SK-N-SH (cell line): Measurements from ENCODE around the gene GRK2. TPM values are rescaled to one million over a fixed set of nuclear protein-coding genes. Genes with fewer than 3 reads are reported as not detected.
"Not testable (repeated sequence)": the region's sequence is repeated elsewhere in the genome, so short reads cannot be mapped to it uniquely, and the experiment has no call there.

Source experiments
- CTCF ChIA-PET: fragments of 300-600, 350-600 bp; formaldehyde crosslinking; extraction: SDS; loops from one replicate; lab custom pipeline; 2021; lab: Yijun Ruan, JAX
- POLR2A ChIA-PET: fragments of 350-600 bp; sonication (Branson Sonifier 250); formaldehyde crosslinking; extraction: SDS; loops from one replicate; lab custom pipeline; 2020; ENCODE audit warnings: antibody characterized with exemption, inconsistent platforms; lab: Yijun Ruan, JAX
- DNase-seq: peaks from one replicate; pipeline ENCODE4 v3.0.0; 2012
- H2AFZ ChIP-seq: fragments of 200-600 bp; sonication (generic); 2 replicates; pipeline ENCODE4 v1.8.1; 2016; ENCODE audit warnings: antibody characterized with exemption, mild to moderate bottlenecking, low read depth
- H3F3A ChIP-seq: fragments of 200-600 bp; sonication (generic); replicated peaks from 2 replicates; pipeline ENCODE3; 2016; ENCODE audit warnings: antibody characterized with exemption, mild to moderate bottlenecking; ENCODE audit not compliant: insufficient read depth
- H3K27ac ChIP-seq, 2 experiments: fragments of 200-500 bp in 1 of 2; fragments of 200-600 bp in 1 of 2; sonication (Bioruptor generic) in 1 of 2; sonication (generic), shearing (Covaris generic) in 1 of 2; 2 replicates each; pipeline versions ENCODE4 v1.5.1 to v1.6.1; 2014 to 2016; ENCODE audit warnings: low read depth in 2 of 2, inconsistent platforms in 1 of 2, low read length in 1 of 2, mild to moderate bottlenecking in 1 of 2, mixed read lengths in 1 of 2
- H3K27me3 ChIP-seq: fragments of 200-600 bp; sonication (generic), shearing (Covaris generic); 2 replicates; pipeline ENCODE4 v1.6.1; 2016; ENCODE audit warnings: mixed run types; ENCODE audit not compliant: insufficient read depth
- H3K36me3 ChIP-seq, 2 experiments: fragments of 200-500 bp in 1 of 2; fragments of 200-600 bp in 1 of 2; sonication (Bioruptor generic) in 1 of 2; sonication (generic) in 1 of 2; replicated peaks in 1 of 2; 2 replicates each; pipeline versions ENCODE3 to v1.5.1; 2014 to 2016; ENCODE audit warnings: low read length in 1 of 2, mild to moderate bottlenecking in 1 of 2; ENCODE audit not compliant: insufficient read depth in 2 of 2, control insufficient read depth in 1 of 2
- H3K4me1 ChIP-seq, 2 experiments: fragments of 200-500 bp in 1 of 2; fragments of 200-600 bp in 1 of 2; sonication (Bioruptor generic) in 1 of 2; sonication (generic), shearing (Covaris generic) in 1 of 2; 2 replicates each; pipeline versions ENCODE4 v1.5.1 to v1.6.1; 2014 to 2016; ENCODE audit warnings: low read depth in 1 of 2, low read length in 1 of 2, mixed run types in 1 of 2; ENCODE audit not compliant: insufficient read depth in 2 of 2, control insufficient read depth in 1 of 2
- H3K4me2 ChIP-seq: fragments of 200-600 bp; sonication (generic), shearing (Covaris generic); 2 replicates; pipeline ENCODE4 v1.6.1; 2017; ENCODE audit warnings: mixed run types
- H3K4me3 ChIP-seq, 2 experiments: fragments of 200-500 bp in 1 of 2; fragments of 200-600 bp in 1 of 2; sonication (Bioruptor generic) in 1 of 2; sonication (generic), shearing (Covaris generic) in 1 of 2; 2 replicates each; pipeline versions ENCODE4 v1.5.1 to v1.8.1; 2014 to 2016; ENCODE audit warnings: low read depth in 2 of 2, inconsistent platforms in 1 of 2, low read length in 1 of 2, mild to moderate bottlenecking in 1 of 2, mixed read lengths in 1 of 2, moderate library complexity in 1 of 2
- H3K79me2 ChIP-seq: fragments of 200-600 bp; sonication (generic); 2 replicates; pipeline ENCODE4 v1.8.1; 2017; ENCODE audit warnings: mild to moderate bottlenecking; ENCODE audit not compliant: insufficient read depth
- H3K9ac ChIP-seq: fragments of 200-600 bp; sonication (generic); 2 replicates; pipeline ENCODE4 v1.6.1; 2017; ENCODE audit warnings: mixed run types
- H3K9me2 ChIP-seq: fragments of 200-600 bp; sonication (generic); 2 replicates; pipeline ENCODE4 v1.6.1; 2017; ENCODE audit warnings: mixed run types
- H3K9me3 ChIP-seq: fragments of 200-600 bp; sonication (generic); 2 replicates; pipeline ENCODE4 v1.6.1; 2017; ENCODE audit warnings: mixed run types, mild to moderate bottlenecking, moderate library complexity
- H4K20me1 ChIP-seq: fragments of 200-600 bp; sonication (generic); 2 replicates; pipeline ENCODE4 v1.6.1; 2017; ENCODE audit warnings: mild to moderate bottlenecking, mixed run types; ENCODE audit not compliant: insufficient read depth
- NFIC ChIP-seq: IDR thresholded peaks from 2 replicates; pipeline ENCODE4 v1.4.0; 2012; ENCODE audit warnings: borderline replicate concordance
- NRF1 ChIP-seq: IDR thresholded peaks from 2 replicates; pipeline ENCODE4 v1.6.1; 2012; ENCODE audit warnings: low read depth, mild to moderate bottlenecking, low read length
- POLR2AphosphoS5 ChIP-seq: IDR thresholded peaks from 2 replicates; pipeline ENCODE4 v1.6.1; 2012; ENCODE audit warnings: low read depth, low read length
- RAD21 ChIP-seq: IDR thresholded peaks from 2 replicates; pipeline ENCODE4 v1.6.1; 2012; ENCODE audit warnings: mild to moderate bottlenecking, low read length
- SMC3 ChIP-seq: IDR thresholded peaks from 2 replicates; pipeline ENCODE4 v1.6.1; 2012; ENCODE audit warnings: low read depth, low read length, improper control_type of control experiment
- TAF1 ChIP-seq: IDR thresholded peaks from 2 replicates; pipeline ENCODE4 v1.6.1; 2012; ENCODE audit warnings: low read depth, mild to moderate bottlenecking, low read length, moderate library complexity, borderline replicate concordance
- WGBS: methylation state at CpG from one replicate; pipeline ENCODE4 v1.1.6; 2017; ENCODE audit warnings: low lambda C conversion rate; 5-methylcytosine and 5-hydroxymethylcytosine counted together
- polyA plus RNA-seq, 3 experiments: library from polyadenylated mRNA; depleted of rRNA; stranded (reverse); fragments of >200 nt; gene quantifications; 2 replicates each; pipeline ENCODE4 v1.2.3, GENCODE V29; 2012
- TF ChIP-seq, protein P1 (sequence below): IDR thresholded peaks from 2 replicates; pipeline ENCODE4 v1.4.0; 2012; ENCODE audit warnings: low read depth, borderline replicate concordance

The GRK2 gene
- polyA plus RNA-seq, 1 of the 3 experiments (the other 2 are of a cell fraction): 48.5 TPM

DNA sequence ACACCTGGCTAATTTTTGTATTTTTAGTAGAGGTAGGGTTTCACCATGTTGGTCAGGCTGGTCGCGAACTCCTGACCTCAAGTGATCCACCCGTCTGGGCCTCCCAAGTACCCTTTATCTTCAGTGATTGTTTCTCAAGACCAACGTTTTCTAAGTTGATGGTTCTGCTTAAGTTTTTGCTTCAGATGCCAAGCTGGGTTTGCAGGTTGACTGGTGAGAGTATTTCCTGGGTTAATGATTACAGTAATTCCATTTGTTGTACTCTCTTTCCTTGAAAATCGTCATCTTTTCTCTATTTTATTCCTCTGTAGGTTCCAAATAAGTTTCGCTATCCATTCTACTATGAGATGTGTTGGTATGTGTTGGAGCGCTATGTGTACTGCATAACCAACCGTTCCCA is 38.5 kb upstream of the GRK2 start (continued):
- TF ChIP-seq NRF1 (no peak), RAD21 (no peak), POLR2AphosphoS5 (no peak)

DNA sequence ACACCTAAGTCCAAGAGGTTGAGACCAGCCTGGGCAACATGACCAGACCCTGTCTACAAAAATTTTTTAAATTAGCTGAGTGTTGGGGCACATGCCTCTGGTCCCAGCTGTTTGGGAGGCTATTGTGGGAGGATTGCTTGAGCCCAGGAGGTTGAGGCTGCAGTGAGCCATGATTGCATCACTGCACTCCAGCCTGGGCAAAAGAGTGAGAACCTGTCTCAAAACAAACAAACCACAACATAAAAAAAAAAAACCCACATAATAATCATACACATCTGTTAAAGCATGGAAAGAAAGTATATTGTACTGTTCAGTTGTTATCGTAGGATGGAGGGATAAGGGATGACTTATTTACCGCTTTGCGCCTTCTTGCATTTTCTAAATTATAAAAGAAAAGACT is 35.9 kb upstream of the GRK2 start:
- H3K9me2 ChIP-seq: no peaks in the 10 kb centered on the region
- no peak overlapping the region for H3K4me3 ChIP-seq
- ChIA-PET CTCF (interaction anchor here (1.7 kb wide), 1 partner anchor 31 kb away, joined by 4 read pairs; no protein-coding TSS in a partner anchor), POLR2A (interaction anchor here (1.2 kb wide), 1 partner anchor 9 kb away, joined by 4 read pairs; no protein-coding TSS in a partner anchor)
- H2AFZ ChIP-seq: no peak overlapping the region
- DNase-seq: no peak
- H3K9ac ChIP-seq: no peak overlapping the region
- H3F3A ChIP-seq: peaks cover 6% of the 10 kb centered on the region
- no peaks in the 10 kb centered on the region for H3K27me3 ChIP-seq
- no peaks in the 10 kb centered on the region for H3K4me1 ChIP-seq
- H4K20me1 ChIP-seq: no peaks in the 10 kb centered on the region
- no peaks in the 10 kb centered on the region for H3K79me2 ChIP-seq
- H3K27ac ChIP-seq: no peak overlapping the region
- no peak overlapping the region for H3K4me2 ChIP-seq
- H3K36me3 ChIP-seq: peaks cover 26 to 57% of the 10 kb centered on the region in 2 experiments
- TF ChIP-seq TAF1 (no peak), NFIC (no peak)
- 99% methylated on average over 3 of the region's 3 CpGs for WGBS
- H3K9me3 ChIP-seq: no peaks in the 10 kb centered on the region

DNA sequence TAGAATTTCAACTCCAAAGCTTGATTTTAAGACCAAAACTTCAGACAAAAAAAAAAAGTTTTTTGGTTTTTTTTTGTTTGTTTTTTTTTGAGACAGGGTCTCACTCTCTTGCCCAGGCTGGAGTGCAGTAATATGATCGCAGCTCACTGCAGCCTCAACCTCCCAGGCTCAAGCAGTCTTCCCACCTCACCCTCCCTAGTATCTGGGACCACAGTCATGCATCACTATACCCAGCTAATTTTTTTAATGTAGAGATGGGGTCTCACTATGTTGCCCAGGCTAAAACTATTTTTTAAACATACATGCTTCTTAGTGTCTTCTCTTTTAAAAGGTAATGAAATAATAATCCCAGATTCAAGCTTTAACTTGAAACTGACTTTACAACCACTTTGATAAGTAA is 35.4 kb upstream of the GRK2 start:
- POLR2A ChIA-PET: no interaction called here
- H3K9me3 ChIP-seq: no peaks in the 10 kb centered on the region
- H2AFZ ChIP-seq: no peak overlapping the region
- H3K27ac ChIP-seq: no peak overlapping the region
- H3K4me2 ChIP-seq: no peak overlapping the region
- CTCF ChIA-PET: interaction anchor here (1.0 to 1.7 kb wide), 2 partner anchors 17 to 31 kb away, joined by 3 to 4 read pairs; no protein-coding TSS in a partner anchor
- H3K4me3 ChIP-seq: no peak overlapping the region
- peaks cover 26 to 57% of the 10 kb centered on the region in 2 experiments for H3K36me3 ChIP-seq
- no peaks in the 10 kb centered on the region for H4K20me1 ChIP-seq
- H3K9me2 ChIP-seq: no peaks in the 10 kb centered on the region
- TF ChIP-seq, protein P1, sequence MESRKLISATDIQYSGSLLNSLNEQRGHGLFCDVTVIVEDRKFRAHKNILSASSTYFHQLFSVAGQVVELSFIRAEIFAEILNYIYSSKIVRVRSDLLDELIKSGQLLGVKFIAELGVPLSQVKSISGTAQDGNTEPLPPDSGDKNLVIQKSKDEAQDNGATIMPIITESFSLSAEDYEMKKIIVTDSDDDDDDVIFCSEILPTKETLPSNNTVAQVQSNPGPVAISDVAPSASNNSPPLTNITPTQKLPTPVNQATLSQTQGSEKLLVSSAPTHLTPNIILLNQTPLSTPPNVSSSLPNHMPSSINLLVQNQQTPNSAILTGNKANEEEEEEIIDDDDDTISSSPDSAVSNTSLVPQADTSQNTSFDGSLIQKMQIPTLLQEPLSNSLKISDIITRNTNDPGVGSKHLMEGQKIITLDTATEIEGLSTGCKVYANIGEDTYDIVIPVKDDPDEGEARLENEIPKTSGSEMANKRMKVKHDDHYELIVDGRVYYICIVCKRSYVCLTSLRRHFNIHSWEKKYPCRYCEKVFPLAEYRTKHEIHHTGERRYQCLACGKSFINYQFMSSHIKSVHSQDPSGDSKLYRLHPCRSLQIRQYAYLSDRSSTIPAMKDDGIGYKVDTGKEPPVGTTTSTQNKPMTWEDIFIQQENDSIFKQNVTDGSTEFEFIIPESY: no peak
- no peak for DNase-seq
- no peak overlapping the region for H3K9ac ChIP-seq
- WGBS: 65% methylated on average over 1 of the region's 1 CpG
- no peaks in the 10 kb centered on the region for H3K27me3 ChIP-seq
- no peaks in the 10 kb centered on the region for H3K79me2 ChIP-seq
- no peaks in the 10 kb centered on the region for H3K4me1 ChIP-seq
- peaks cover 6% of the 10 kb centered on the region for H3F3A ChIP-seq

DNA sequence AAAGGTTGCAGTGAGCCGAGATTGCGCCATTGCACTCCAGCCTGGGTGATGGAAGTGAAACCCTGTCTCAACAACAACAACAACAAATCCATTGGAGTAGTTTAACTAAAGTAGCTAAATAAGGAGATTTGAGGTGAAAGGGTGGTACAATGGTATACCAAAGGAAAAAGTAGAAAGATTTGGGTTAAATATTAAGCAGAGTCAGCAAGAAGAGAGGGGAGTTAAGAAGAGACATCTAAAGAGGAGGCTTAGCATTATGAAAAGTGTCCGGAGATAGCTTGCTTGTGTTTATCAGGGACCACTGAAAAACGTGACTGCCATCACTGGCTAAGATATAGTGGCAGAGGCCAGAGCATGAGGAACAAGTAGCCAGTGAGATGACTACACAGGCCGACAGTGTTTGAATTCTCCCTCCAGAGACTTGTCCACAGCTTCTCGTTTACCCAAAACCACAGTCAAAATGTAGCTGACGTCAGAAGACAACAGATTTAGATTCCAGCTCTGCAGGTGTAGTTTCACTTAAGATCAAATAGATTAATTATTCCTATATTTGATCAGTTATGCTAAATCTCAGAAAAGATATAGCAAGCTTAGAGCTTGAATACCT is 32.6 kb upstream of the GRK2 start:
- ChIA-PET CTCF (interaction anchor here (1.4 kb wide), 1 partner anchor 30 kb away, joined by 3 read pairs; no protein-coding TSS in a partner anchor), POLR2A (no interaction called here)
- Histone ChIP-seq H3K9ac (no peak overlapping the region), H2AFZ (no peak overlapping the region), H3K4me2 (no peak overlapping the region), H3K79me2 (0 out of 2 replicates have a peak, but pooled peaks cover 4% of the 10 kb centered on the region), H3K9me3 (no peaks in the 10 kb centered on the region), H3K4me3 (no peak overlapping the region), H4K20me1 (no peaks in the 10 kb centered on the region), H3K27ac (no peak overlapping the region), H3F3A (peaks cover 23% of the 10 kb centered on the region), H3K36me3 (peaks cover 15 to 41% of the 10 kb centered on the region in 2 experiments), H3K4me1 (peaks cover 4 to 7% of the 10 kb centered on the region in 2 experiments; a peak in 3 of 4 replicates), H3K9me2 (no peaks in the 10 kb centered on the region), H3K27me3 (no peaks in the 10 kb centered on the region)
- TF ChIP-seq SMC3: no peak
- no peak for DNase-seq
- 88% methylated on average over 7 of the region's 7 CpGs for WGBS

DNA sequence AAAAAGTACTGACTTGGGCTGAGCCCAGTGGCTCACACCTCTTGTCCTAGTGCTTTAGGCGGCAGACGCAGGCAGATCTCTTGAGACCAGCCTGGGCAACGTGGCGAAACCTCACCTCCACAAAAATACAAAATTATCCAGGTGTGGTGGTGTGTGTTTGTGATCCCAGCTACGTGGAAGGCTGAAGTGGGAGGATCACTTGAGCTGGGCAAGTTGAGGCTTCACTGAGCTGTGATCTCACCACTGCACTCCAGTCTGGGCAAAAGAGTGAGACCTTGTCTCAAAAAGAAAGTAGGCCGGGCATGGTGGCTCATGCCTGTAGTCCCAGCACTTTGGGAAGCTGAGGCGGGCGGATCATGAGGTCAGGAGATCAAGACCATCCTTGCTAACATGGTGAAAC is 31.7 kb upstream of the GRK2 start:
- H4K20me1 ChIP-seq, H3K27me3 ChIP-seq, H3K4me3 ChIP-seq, H2AFZ ChIP-seq, H3K9ac ChIP-seq, H3K27ac ChIP-seq, H3K4me2 ChIP-seq, H3K9me3 ChIP-seq, POLR2A ChIA-PET, DNase-seq, H3K79me2 ChIP-seq, H3K9me2 ChIP-seq: not testable (repeated sequence)
- H3K36me3 ChIP-seq: peaks cover 9 to 33% of the 10 kb centered on the region in 2 experiments
- WGBS: 92% methylated on average over 8 of the region's 8 CpGs
- peaks cover 7 to 13% of the 10 kb centered on the region in 2 experiments; a peak in 3 of 4 replicates for H3K4me1 ChIP-seq
- CTCF ChIA-PET: interaction anchor here (1.4 kb wide), 1 partner anchor 29 kb away, joined by 3 read pairs; no protein-coding TSS in a partner anchor
- peaks cover 29% of the 10 kb centered on the region for H3F3A ChIP-seq
